ENCODE results near the gene SLC24A3.

SLC24A3 gene

GRCh38 chr20:19308146-19308545 is 95.7 kb downstream of the SLC24A3 start:
- no peak for DNase-seq

- no peak for DNase-seq
Observed at GRCh38 chr20:19310541-19310940, 98.1 kb downstream of the SLC24A3 start.

- no peak for DNase-seq
Observed at GRCh38 chr20:19313342-19314069, 101.1 kb downstream of the SLC24A3 start.

- no peak for DNase-seq
Observed at GRCh38 chr20:19314621-19315020, 102.2 kb downstream of the SLC24A3 start.

- no peak for DNase-seq
Observed at GRCh38 chr20:19317237-19318069, 105.0 kb downstream of the SLC24A3 start.

- DNase-seq = no peak
Observed at GRCh38 chr20:19318610-19319009, 106.2 kb downstream of the SLC24A3 start.

- no peak for DNase-seq
Observed at GRCh38 chr20:19320005-19320404, 107.6 kb downstream of the SLC24A3 start.

GRCh38 chr20:19321176-19321575 is 108.7 kb downstream of the SLC24A3 start:
- DNase-seq = no peak

- DNase-seq = no peak
Observed at GRCh38 chr20:19322061-19322985, 109.9 kb downstream of the SLC24A3 start.

- no peak for DNase-seq
Observed at GRCh38 chr20:19327401-19327800, 115.0 kb downstream of the SLC24A3 start.

- no peak for DNase-seq
Observed at GRCh38 chr20:19328676-19329075, 116.2 kb downstream of the SLC24A3 start.

GRCh38 chr20:19330038-19330437 is 117.6 kb downstream of the SLC24A3 start:
- DNase-seq = no peak

GRCh38 chr20:19330731-19331130 is 118.3 kb downstream of the SLC24A3 start:
- no peak for DNase-seq

GRCh38 chr20:19333563-19333962 is 121.1 kb downstream of the SLC24A3 start:
- DNase-seq = no peak

GRCh38 chr20:19335341-19335740 is 122.9 kb downstream of the SLC24A3 start:
- no peak for DNase-seq

- no peak for DNase-seq
Observed at GRCh38 chr20:19335916-19336315, 123.5 kb downstream of the SLC24A3 start.

GRCh38 chr20:19336631-19337030 is 124.2 kb downstream of the SLC24A3 start:
- DNase-seq = no peak

- no peak for DNase-seq
Observed at GRCh38 chr20:19338380-19338779, 125.9 kb downstream of the SLC24A3 start.

- DNase-seq = no peak
Observed at GRCh38 chr20:19338960-19339359, 126.5 kb downstream of the SLC24A3 start.

- DNase-seq = no peak
Observed at GRCh38 chr20:19341348-19342053, 129.1 kb downstream of the SLC24A3 start.

- DNase-seq = no peak
Observed at GRCh38 chr20:19344341-19344740, 131.9 kb downstream of the SLC24A3 start.

- no peak for DNase-seq
Observed at GRCh38 chr20:19347943-19348456, 135.6 kb downstream of the SLC24A3 start.
